A549 (cell line): ENCODE measurements around the gene PXDN. TPM values are rescaled to one million over a fixed set of nuclear protein-coding genes. Genes with fewer than 3 reads are reported as not detected.

ENCODE experiments used
- ATAC-seq, 2 experiments: fragments of 200-7000 bp in 1 of 2; fragments of >200 bp in 1 of 2; cut with Nextera tagmentation in 1 of 2; cut with Tn5 transposase in 1 of 2; 3 replicates each; pipeline versions ENCODE4 v1.8.0 to v1.9.1; 2018 to 2020; ENCODE audit warnings: mild to moderate bottlenecking in 1 of 2, moderate library complexity in 1 of 2
- CTCF ChIA-PET: fragments of 300-600 bp; sonication (Branson Sonifier 250); formaldehyde crosslinking; extraction: SDS; loops from one replicate; lab custom pipeline; 2021; ENCODE audit warnings: antibody characterized with exemption, inconsistent platforms; lab: Yijun Ruan, JAX
- POLR2A ChIA-PET: fragments of 350-600 bp; formaldehyde crosslinking; extraction: SDS; loops from one replicate; lab custom pipeline; 2021; ENCODE audit warnings: antibody characterized with exemption, inconsistent platforms; lab: Yijun Ruan, JAX
- DNase-seq, 2 experiments: peaks; one replicate each; pipeline versions ENCODE4 v3.0.0 to v3.0.0-alpha.2; 2011 to 2016; ENCODE audit warnings: low read depth in 1 of 2, low spot score in 1 of 2
- FAIRE-seq: peaks from 2 replicates; lab custom pipeline; 2011; peaks lifted over from hg19 to GRCh38; lab: Jason Lieb, UNC
- H3K27ac ChIP-seq, 2 experiments: fragments of >200 bp; sonication (Bioruptor Twin); formaldehyde crosslinking; 3 replicates each; pipeline ENCODE4 v1.5.1; 2016 to 2017
- H3K4me1 ChIP-seq: fragments of >200 bp; sonication (Bioruptor Twin); formaldehyde crosslinking; 3 replicates; pipeline ENCODE4 v1.6.1; 2016
- H3K4me2 ChIP-seq: fragments of >200 bp; sonication (Bioruptor Twin); formaldehyde crosslinking; 3 replicates; pipeline ENCODE4 v1.6.1; 2016
- H3K4me3 ChIP-seq: fragments of >200 bp; sonication (Bioruptor Twin); formaldehyde crosslinking; 3 replicates; pipeline ENCODE4 v1.5.1; 2016
- H3K9me3 ChIP-seq: fragments of >200 bp; sonication (Bioruptor Twin); formaldehyde crosslinking; 3 replicates; pipeline ENCODE4 v1.6.1; 2016
- BHLHE40 ChIP-seq: IDR thresholded peaks from 2 replicates; pipeline ENCODE4 v1.6.1; 2012; ENCODE audit warnings: low read depth, low read length, inconsistent platforms
- CBX8 ChIP-seq: fragments of 200-600 bp; sonication (generic); IDR thresholded peaks from 2 replicates; pipeline ENCODE4 v1.6.1; 2016
- CEBPB ChIP-seq, 2 experiments: fragments of >200 bp in 1 of 2; sonication (Bioruptor Twin) in 1 of 2; formaldehyde crosslinking in 1 of 2; IDR thresholded peaks; 2 replicates each; pipeline ENCODE4 v1.6.1; 2012 to 2016
- EHF ChIP-seq: fragments of 250-450 bp; sonication (Bioruptor Pico); IDR thresholded peaks from 2 replicates; pipeline ENCODE4 v1.5.0; 2020; ENCODE audit warnings: mild to moderate bottlenecking
- EHMT2 ChIP-seq: fragments of 200-600 bp; sonication (generic); IDR thresholded peaks from 2 replicates; pipeline ENCODE4 v1.6.1; 2016; ENCODE audit warnings: antibody characterized with exemption, low read depth, mild to moderate bottlenecking, moderate library complexity
- ESRRA ChIP-seq: fragments of 150-350 bp; IDR thresholded peaks from 2 replicates; pipeline ENCODE4 v1.6.1; 2014; ENCODE audit warnings: mild to moderate bottlenecking, low read length, borderline replicate concordance
- FOSL2 ChIP-seq, 2 experiments: fragments of 450-650 bp in 1 of 2; fragments of >200 bp in 1 of 2; sonication (Bioruptor Twin) in 1 of 2; formaldehyde crosslinking; IDR thresholded peaks; 2 replicates each; pipeline versions ENCODE4 v1.5.0 to v1.6.1; 2016 to 2020; ENCODE audit warnings: mild to moderate bottlenecking in 1 of 2, moderate library complexity in 1 of 2
- FOXS1 ChIP-seq: fragments of 250-450 bp; sonication (Bioruptor Pico); IDR thresholded peaks from 2 replicates; pipeline ENCODE4 v1.5.0; 2020; ENCODE audit warnings: mild to moderate bottlenecking, moderate library complexity
- GATA3 ChIP-seq: IDR thresholded peaks from 2 replicates; pipeline ENCODE4 v1.6.1; 2012; ENCODE audit warnings: borderline replicate concordance
- HES2 ChIP-seq: fragments of >200 bp; sonication (Bioruptor Twin); formaldehyde crosslinking; IDR thresholded peaks from 2 replicates; pipeline ENCODE4 v1.6.1; 2016
- HOXB13 ChIP-seq: fragments of 250-450 bp; sonication (Bioruptor Pico); IDR thresholded peaks from 2 replicates; pipeline ENCODE4 v1.5.0; 2020; ENCODE audit warnings: low read depth, mild to moderate bottlenecking, moderate library complexity
- HOXB5 ChIP-seq: fragments of 250-450 bp; sonication (Bioruptor Pico); IDR thresholded peaks from 2 replicates; pipeline ENCODE4 v1.5.0; 2020; ENCODE audit warnings: mild to moderate bottlenecking, moderate library complexity
- JUNB ChIP-seq: fragments of >200 bp; sonication (Bioruptor Twin); formaldehyde crosslinking; IDR thresholded peaks from 2 replicates; pipeline ENCODE4 v1.6.1; 2016
- KDM1A ChIP-seq: fragments of 200-600 bp; sonication (generic); IDR thresholded peaks from 2 replicates; pipeline ENCODE4 v1.6.1; 2016; ENCODE audit warnings: low read depth, mild to moderate bottlenecking
- MAFK ChIP-seq: fragments of 450-650 bp; IDR thresholded peaks from 2 replicates; pipeline ENCODE4 v1.6.1; 2014; ENCODE audit not compliant: partially characterized antibody
- MAX ChIP-seq: IDR thresholded peaks from 2 replicates; pipeline ENCODE4 v1.6.1; 2012
- MAZ ChIP-seq: fragments of 150-350 bp; IDR thresholded peaks from 2 replicates; pipeline ENCODE4 v1.6.1; 2014; ENCODE audit warnings: antibody characterized with exemption, low read depth, low read length, borderline replicate concordance
- NFE2L2 ChIP-seq: fragments of 150-350 bp; conservative IDR thresholded peaks from 2 replicates; pipeline ENCODE4 v1.6.1; 2014; ENCODE audit warnings: low read length
- NPAS2 ChIP-seq: fragments of 250-450 bp; sonication (Bioruptor Pico); IDR thresholded peaks from 2 replicates; pipeline ENCODE4 v1.8.0; 2022; ENCODE audit warnings: mild to moderate bottlenecking, moderate library complexity, borderline replicate concordance
- PBX3 ChIP-seq: IDR thresholded peaks from 2 replicates; pipeline ENCODE4 v1.6.1; 2012
- POLR2A ChIP-seq: IDR thresholded peaks from 2 replicates; pipeline ENCODE4 v1.6.1; 2012; ENCODE audit warnings: mild to moderate bottlenecking, low read length
- POLR2AphosphoS2 ChIP-seq: conservative IDR thresholded peaks from 2 replicates; pipeline ENCODE4 v1.6.1; 2012; ENCODE audit warnings: low read length, improper control_type of control experiment, inconsistent platforms
- RARB ChIP-seq: fragments of 250-450 bp; sonication (Bioruptor Pico); IDR thresholded peaks from 2 replicates; pipeline ENCODE4 v1.8.0; 2021; ENCODE audit warnings: mild to moderate bottlenecking, moderate library complexity
- RCOR1 ChIP-seq: fragments of 150-350 bp; IDR thresholded peaks from 2 replicates; pipeline ENCODE4 v1.6.1; 2014; ENCODE audit warnings: antibody characterized with exemption, low read length, low read depth
- RFX5 ChIP-seq: fragments of 450-650 bp; IDR thresholded peaks from 2 replicates; pipeline ENCODE4 v1.7.1; 2014; ENCODE audit warnings: antibody characterized with exemption, mild to moderate bottlenecking, moderate library complexity
- SREBF2 ChIP-seq: fragments of 450-650 bp; IDR thresholded peaks from 2 replicates; pipeline ENCODE4 v1.6.1; 2014; ENCODE audit warnings: mild to moderate bottlenecking, moderate library complexity
- TFCP2L1 ChIP-seq: fragments of 250-450 bp; sonication (Bioruptor Pico); IDR thresholded peaks from 2 replicates; pipeline ENCODE4 v1.5.0; 2021; ENCODE audit warnings: mild to moderate bottlenecking
- WGBS: methylation state at CpG from one replicate; pipeline ENCODE4 v1.1.6; 2017; ENCODE audit errors: missing lambda C conversion rate; 5-methylcytosine and 5-hydroxymethylcytosine counted together
- polyA plus RNA-seq, 4 experiments: library from polyadenylated mRNA; depleted of rRNA in 3 of 4; stranded (reverse); fragments of >200 nt; fragmentation: RNase III in 1 of 4; extraction: RNeasy Plus Mini Kit Qiagen cat#74134 plus additional on column Dnase treatment in 1 of 4; gene quantifications; 2 replicates in 3 of 4; 3 replicates in 1 of 4; pipeline ENCODE4 v1.2.3, GENCODE V29; 2011 to 2017
- TF ChIP-seq, protein P1 (sequence below): fragments of 150-350 bp; IDR thresholded peaks from 2 replicates; pipeline ENCODE4 v1.6.1; 2014; ENCODE audit warnings: low read depth, mild to moderate bottlenecking, low read length
- TF ChIP-seq, protein P2 (sequence below): fragments of >200 bp; sonication (Bioruptor Twin); formaldehyde crosslinking; IDR thresholded peaks from 3 replicates; pipeline ENCODE4 v1.6.1; 2016
- TF ChIP-seq, protein P3 (sequence below): fragments of 450-650 bp; IDR thresholded peaks from 2 replicates; pipeline ENCODE4 v1.6.1; 2014; ENCODE audit warnings: antibody characterized with exemption

The PXDN gene
- polyA plus RNA-seq, 2 of the 4 experiments (the other 2 are of a cell fraction) = 3.7 to 7.3 TPM

GRCh38 chr2:1718339-1719220, 25.7 kb downstream of the PXDN start:
- Histone ChIP-seq H3K9me3 (no peaks in the 10 kb centered on the region), H3K4me1 (peaks cover 11% of the 10 kb centered on the region), H3K4me3 (no peak overlapping the region), H3K27ac (no peak overlapping the region), H3K4me2 (no peak overlapping the region)
- TF ChIP-seq HOXB13 (CRISPR knock-in tag) (no peak), ESRRA (no peak), JUNB (no peak), EHMT2 (no peak), FOSL2 (IDR thresholded peaks at IDR 0.05) (no peak), FOSL2 (CRISPR knock-in tag; IDR thresholded peaks at IDR 0.05) (no peak), HES2 (no peak), RFX5 (no peak)
- no peak for DNase-seq
- WGBS = 69% methylated on average over 18 of the region's 23 CpGs
- no peak for FAIRE-seq
- POLR2A ChIA-PET = no interaction called here
- CTCF ChIA-PET = interaction anchor here (1.0 to 1.2 kb wide), 2 partner anchors 20 to 32 kb away, joined by 3 read pairs; no protein-coding TSS in a partner anchor
- ATAC-seq = no peak; a peak in 1 of 6 replicates

- peaks cover 11% of the 10 kb centered on the region for H3K4me1 ChIP-seq
- TF ChIP-seq RCOR1 (no peak), RFX5 (no peak), NPAS2 (CRISPR knock-in tag) (no peak), EHF (CRISPR knock-in tag) (no peak), MAX (no peak), SREBF2 (no peak), POLR2AphosphoS2 (no peak), JUNB (no peak), CBX8 (no peak), TFCP2L1 (CRISPR knock-in tag) (no peak), HOXB5 (CRISPR knock-in tag) (no peak), HES2 (no peak), BHLHE40 (no peak)
- DNase-seq (no peak), ATAC-seq (no peak), FAIRE-seq (no peak)
- H3K27ac ChIP-seq = no peak overlapping the region
- WGBS = 64% methylated on average over 9 of the region's 9 CpGs
- CTCF ChIA-PET = interaction anchor here (1.2 kb wide), 1 partner anchor 34 kb away, joined by 3 read pairs; no protein-coding TSS in a partner anchor
- POLR2A ChIA-PET = no interaction called here
- H3K4me3 ChIP-seq = no peak overlapping the region
- no peak overlapping the region for H3K4me2 ChIP-seq
- H3K9me3 ChIP-seq = no peaks in the 10 kb centered on the region
Observed at GRCh38 chr2:1717113-1717512, 27.2 kb downstream of the PXDN start.

DNA sequence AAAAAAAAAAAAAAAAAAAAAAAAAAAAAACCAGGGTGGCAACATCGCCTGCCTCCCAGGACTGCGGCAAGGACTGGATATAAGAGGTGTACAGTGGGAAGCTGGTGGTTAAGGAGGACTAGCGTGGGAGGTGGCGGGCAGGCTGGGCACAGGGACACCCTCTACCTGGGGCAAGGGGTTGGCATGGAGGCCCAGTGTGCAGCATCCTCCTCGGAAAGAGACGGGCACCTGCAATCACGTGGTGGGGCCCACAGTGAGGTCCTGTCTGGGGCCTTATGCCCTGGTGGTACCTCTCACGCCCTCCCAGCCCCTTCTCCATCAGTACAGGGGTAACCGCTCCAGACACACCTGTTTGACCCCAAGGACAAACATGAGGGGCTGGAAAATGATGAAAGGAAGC, 27.9 kb downstream of the PXDN start:
- no peak overlapping the region for H3K4me2 ChIP-seq
- H3K27ac ChIP-seq = no peak overlapping the region
- ATAC-seq = no peak
- H3K4me3 ChIP-seq = no peak overlapping the region
- no peak for DNase-seq
- no peaks in the 10 kb centered on the region for H3K9me3 ChIP-seq
- no peak for TF ChIP-seq ESRRA
- no peak for TF ChIP-seq RFX5
- TF ChIP-seq, protein P1, sequence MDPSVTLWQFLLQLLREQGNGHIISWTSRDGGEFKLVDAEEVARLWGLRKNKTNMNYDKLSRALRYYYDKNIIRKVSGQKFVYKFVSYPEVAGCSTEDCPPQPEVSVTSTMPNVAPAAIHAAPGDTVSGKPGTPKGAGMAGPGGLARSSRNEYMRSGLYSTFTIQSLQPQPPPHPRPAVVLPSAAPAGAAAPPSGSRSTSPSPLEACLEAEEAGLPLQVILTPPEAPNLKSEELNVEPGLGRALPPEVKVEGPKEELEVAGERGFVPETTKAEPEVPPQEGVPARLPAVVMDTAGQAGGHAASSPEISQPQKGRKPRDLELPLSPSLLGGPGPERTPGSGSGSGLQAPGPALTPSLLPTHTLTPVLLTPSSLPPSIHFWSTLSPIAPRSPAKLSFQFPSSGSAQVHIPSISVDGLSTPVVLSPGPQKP = no peak
- no peak for TF ChIP-seq PBX3
- no peak for TF ChIP-seq FOXS1 (CRISPR knock-in tag)
- TF ChIP-seq KDM1A = no peak
- no peak for TF ChIP-seq FOSL2 (IDR thresholded peaks at IDR 0.05)
- no peak for TF ChIP-seq FOSL2 (CRISPR knock-in tag; IDR thresholded peaks at IDR 0.05)
- TF ChIP-seq, protein P2, sequence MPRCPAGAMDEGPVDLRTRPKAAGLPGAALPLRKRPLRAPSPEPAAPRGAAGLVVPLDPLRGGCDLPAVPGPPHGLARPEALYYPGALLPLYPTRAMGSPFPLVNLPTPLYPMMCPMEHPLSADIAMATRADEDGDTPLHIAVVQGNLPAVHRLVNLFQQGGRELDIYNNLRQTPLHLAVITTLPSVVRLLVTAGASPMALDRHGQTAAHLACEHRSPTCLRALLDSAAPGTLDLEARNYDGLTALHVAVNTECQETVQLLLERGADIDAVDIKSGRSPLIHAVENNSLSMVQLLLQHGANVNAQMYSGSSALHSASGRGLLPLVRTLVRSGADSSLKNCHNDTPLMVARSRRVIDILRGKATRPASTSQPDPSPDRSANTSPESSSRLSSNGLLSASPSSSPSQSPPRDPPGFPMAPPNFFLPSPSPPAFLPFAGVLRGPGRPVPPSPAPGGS = no peak
- no peak for TF ChIP-seq MAZ
- TF ChIP-seq, protein P3, sequence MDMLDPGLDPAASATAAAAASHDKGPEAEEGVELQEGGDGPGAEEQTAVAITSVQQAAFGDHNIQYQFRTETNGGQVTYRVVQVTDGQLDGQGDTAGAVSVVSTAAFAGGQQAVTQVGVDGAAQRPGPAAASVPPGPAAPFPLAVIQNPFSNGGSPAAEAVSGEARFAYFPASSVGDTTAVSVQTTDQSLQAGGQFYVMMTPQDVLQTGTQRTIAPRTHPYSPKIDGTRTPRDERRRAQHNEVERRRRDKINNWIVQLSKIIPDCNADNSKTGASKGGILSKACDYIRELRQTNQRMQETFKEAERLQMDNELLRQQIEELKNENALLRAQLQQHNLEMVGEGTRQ = no peak
- no peak for TF ChIP-seq HOXB5 (CRISPR knock-in tag)
- no peak for TF ChIP-seq CEBPB (IDR thresholded peaks at IDR 0.05)
- no peak for TF ChIP-seq NFE2L2
- TF ChIP-seq GATA3 = no peak
- no peak for TF ChIP-seq RARB (CRISPR knock-in tag)
- TF ChIP-seq POLR2A = no peak
- no peak for TF ChIP-seq MAFK
- no peak for FAIRE-seq
- WGBS = 53% methylated on average over 9 of the region's 9 CpGs
- peaks cover 5% of the 10 kb centered on the region for H3K4me1 ChIP-seq
- POLR2A ChIA-PET = no interaction called here
- CTCF ChIA-PET = interaction anchor here (0.9 kb wide), 1 partner anchor 12 kb away, joined by 3 read pairs; no protein-coding TSS in a partner anchor
